NOMO-1 treated with DMSO at 0.1 percent for 48 hours (cell line): ENCODE data around the gene AMIGO2.
A peak's percentile ranks its signal among the peaks of the same experiment; 100 is the strongest.

ENCODE experiments used
- DNase-seq: peaks from one replicate; lab custom pipeline; 2025; ENCODE audit not compliant: unreplicated experiment; lab: John Stamatoyannopoulos, UW

The AMIGO2 gene

DNA sequence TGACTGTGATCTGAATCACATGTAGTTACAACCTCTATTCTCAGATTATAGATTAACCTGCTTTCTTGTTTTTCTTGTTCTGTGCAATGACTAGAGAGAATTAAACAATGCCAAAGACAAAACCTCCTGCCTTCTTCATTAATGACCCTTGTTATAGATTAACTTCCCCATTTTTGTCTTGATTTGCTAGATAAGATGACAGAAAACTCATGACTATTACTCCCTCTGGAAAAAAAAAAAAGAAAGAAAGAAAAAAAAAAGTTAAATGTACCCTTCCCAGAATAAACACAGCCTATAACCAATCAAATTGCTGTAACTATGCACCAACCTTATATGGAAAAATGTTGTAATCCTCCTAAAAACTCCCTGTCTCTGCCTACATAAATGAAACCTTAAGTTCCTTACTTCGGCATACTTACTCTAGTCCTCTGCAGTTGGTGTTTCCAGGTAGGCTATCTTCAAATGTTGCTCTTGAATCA lies 41.5 kb downstream of the AMIGO2 start:
- DNase-seq: peak; percentile 50

GRCh38 chr12:47035484-47035883 lies 44.3 kb downstream of the AMIGO2 start:
- no peak for DNase-seq

GRCh38 chr12:47034661-47035060 lies 45.1 kb downstream of the AMIGO2 start:
- no peak for DNase-seq

- DNase-seq: no peak
Observed at GRCh38 chr12:47033789-47034555, 45.8 kb downstream of the AMIGO2 start.

DNA sequence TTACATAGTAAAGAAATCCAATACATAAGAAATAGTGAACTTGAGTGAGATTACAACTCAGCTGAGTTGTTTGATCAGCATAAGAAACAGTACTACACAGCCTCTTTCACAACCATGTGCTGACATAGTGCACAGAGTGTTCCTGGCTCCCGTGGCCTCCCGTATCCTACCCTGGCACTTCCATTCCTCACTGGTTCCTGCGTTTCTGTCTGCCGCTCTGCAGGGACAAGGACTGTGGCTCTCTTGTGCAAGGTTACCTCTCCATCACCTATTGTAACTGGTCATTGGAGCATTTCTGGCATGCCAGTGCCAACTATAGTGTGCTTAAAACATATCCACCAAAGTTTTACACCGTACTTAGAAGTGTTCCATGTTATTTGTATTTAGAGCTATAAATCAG lies 46.7 kb downstream of the AMIGO2 start:
- no peak for DNase-seq

- peak; percentile 47 for DNase-seq
Observed at GRCh38 chr12:47032644-47033043, 47.1 kb downstream of the AMIGO2 start.

DNA sequence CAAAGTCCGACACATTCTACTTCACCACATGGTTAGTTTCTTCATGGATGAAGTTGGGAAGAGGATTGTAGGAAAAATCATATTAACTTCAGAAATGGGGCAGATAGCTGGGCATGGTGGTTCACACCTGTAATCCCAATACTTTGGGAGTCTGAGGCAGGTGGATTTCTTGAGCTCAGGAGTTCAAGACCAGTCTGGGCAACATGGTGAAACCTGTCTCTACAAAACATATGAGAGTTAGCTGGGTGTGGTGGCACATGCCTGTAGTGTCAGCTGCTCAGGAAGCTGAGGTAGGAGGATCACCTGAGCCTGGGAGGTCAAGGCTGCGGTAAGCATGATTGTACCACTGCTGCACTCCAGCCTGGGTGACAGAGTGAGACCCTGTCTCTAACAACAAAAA lies 49.9 kb downstream of the AMIGO2 start:
- no peak for DNase-seq

GRCh38 chr12:47028981-47029708 lies 50.6 kb downstream of the AMIGO2 start:
- no peak for DNase-seq

- no peak for DNase-seq
Observed at GRCh38 chr12:47028186-47028585, 51.6 kb downstream of the AMIGO2 start.
